ENCODE data around the gene EMILIN1.

GRCh38 chr2:27084297-27085061, 6.1 kb downstream of the EMILIN1 start:
- TF ChIP-seq, protein P1, sequence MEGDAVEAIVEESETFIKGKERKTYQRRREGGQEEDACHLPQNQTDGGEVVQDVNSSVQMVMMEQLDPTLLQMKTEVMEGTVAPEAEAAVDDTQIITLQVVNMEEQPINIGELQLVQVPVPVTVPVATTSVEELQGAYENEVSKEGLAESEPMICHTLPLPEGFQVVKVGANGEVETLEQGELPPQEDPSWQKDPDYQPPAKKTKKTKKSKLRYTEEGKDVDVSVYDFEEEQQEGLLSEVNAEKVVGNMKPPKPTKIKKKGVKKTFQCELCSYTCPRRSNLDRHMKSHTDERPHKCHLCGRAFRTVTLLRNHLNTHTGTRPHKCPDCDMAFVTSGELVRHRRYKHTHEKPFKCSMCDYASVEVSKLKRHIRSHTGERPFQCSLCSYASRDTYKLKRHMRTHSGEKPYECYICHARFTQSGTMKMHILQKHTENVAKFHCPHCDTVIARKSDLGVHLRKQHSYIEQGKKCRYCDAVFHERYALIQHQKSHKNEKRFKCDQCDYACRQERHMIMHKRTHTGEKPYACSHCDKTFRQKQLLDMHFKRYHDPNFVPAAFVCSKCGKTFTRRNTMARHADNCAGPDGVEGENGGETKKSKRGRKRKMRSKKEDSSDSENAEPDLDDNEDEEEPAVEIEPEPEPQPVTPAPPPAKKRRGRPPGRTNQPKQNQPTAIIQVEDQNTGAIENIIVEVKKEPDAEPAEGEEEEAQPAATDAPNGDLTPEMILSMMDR (conservative IDR thresholded peaks at IDR 0.05 in 1 of 2, IDR thresholded peaks at IDR 0.05 in 1 of 2; ENCODE audit: extremely low read depth in 1 of 2, insufficient read depth in 1 of 2, low read depth in 1 of 2, low read length in 2 of 2), result no peak
- TF ChIP-seq EZH2 (IDR thresholded peaks at IDR 0.05; ENCODE audit: borderline replicate concordance, low read length), result no peak

All from mammary epithelial cell (primary cell).